Trophoblast cell (in vitro differentiated cells and primary cell): ENCODE data around the gene GRM5.

Source experiments
- DNase-seq, 2 donors: peaks; one replicate each; pipeline ENCODE4 v3.0.0-alpha.2; 2016
- H2AFZ ChIP-seq: 2 replicates; pipeline ENCODE4 v1.6.1; 2013; ENCODE audit warnings: low read length, moderate library complexity, mild to moderate bottlenecking; ENCODE audit not compliant: insufficient read depth, poor library complexity
- H2AK5ac ChIP-seq: 2 replicates; pipeline ENCODE4 v1.6.1; 2013; ENCODE audit warnings: mild to moderate bottlenecking, low read length
- H2BK120ac ChIP-seq: 2 replicates; pipeline ENCODE4 v1.6.1; 2013; ENCODE audit warnings: low read length, mild to moderate bottlenecking, moderate library complexity; ENCODE audit not compliant: insufficient read depth, poor library complexity
- H2BK12ac ChIP-seq: 2 replicates; pipeline ENCODE4 v1.6.1; 2013; ENCODE audit warnings: mild to moderate bottlenecking, low read length, moderate library complexity
- H2BK5ac ChIP-seq: 2 replicates; pipeline ENCODE4 v1.6.1; 2013; ENCODE audit warnings: low read length, low read depth, moderate library complexity, mild to moderate bottlenecking; ENCODE audit not compliant: poor library complexity
- H3K14ac ChIP-seq: 2 replicates; pipeline ENCODE4 v1.6.1; 2013; ENCODE audit warnings: mild to moderate bottlenecking, low read length
- H3K18ac ChIP-seq: 2 replicates; pipeline ENCODE4 v1.6.1; 2013; ENCODE audit warnings: mild to moderate bottlenecking, low read length
- H3K23ac ChIP-seq: 2 replicates; pipeline ENCODE4 v1.6.1; 2013; ENCODE audit warnings: low read length
- H3K27ac ChIP-seq: 2 replicates; pipeline ENCODE4 v1.5.1; 2013; ENCODE audit warnings: low read depth, mild to moderate bottlenecking, inconsistent platforms, low read length, moderate library complexity
- H3K27me3 ChIP-seq: 2 replicates; pipeline ENCODE4 v1.6.1; 2013; ENCODE audit warnings: inconsistent platforms, mild to moderate bottlenecking, low read length, moderate library complexity; ENCODE audit not compliant: insufficient read depth
- H3K36me3 ChIP-seq, 2 experiments: 1 replicate in 1 of 2; 2 replicates in 1 of 2; pipeline ENCODE4 v1.6.1; 2013; ENCODE audit warnings: low read length in 2 of 2, mild to moderate bottlenecking in 2 of 2, moderate library complexity in 1 of 2; ENCODE audit not compliant: insufficient read depth in 2 of 2, control insufficient read depth in 1 of 2
- H3K4ac ChIP-seq: 2 replicates; pipeline ENCODE4 v1.6.1; 2013; ENCODE audit warnings: low read depth, mild to moderate bottlenecking, low read length, moderate library complexity
- H3K4me1 ChIP-seq, 2 experiments: 1 replicate in 1 of 2; 2 replicates in 1 of 2; pipeline ENCODE4 v1.6.1; 2013; ENCODE audit warnings: low read length in 2 of 2, mild to moderate bottlenecking in 2 of 2, moderate library complexity in 1 of 2; ENCODE audit not compliant: insufficient read depth in 2 of 2, control insufficient read depth in 1 of 2
- H3K4me2 ChIP-seq: 2 replicates; pipeline ENCODE4 v1.6.1; 2013; ENCODE audit warnings: inconsistent platforms, mild to moderate bottlenecking, low read length, moderate library complexity
- H3K4me3 ChIP-seq: 2 replicates; pipeline ENCODE4 v1.5.1; 2013; ENCODE audit warnings: mild to moderate bottlenecking, low read depth, low read length, inconsistent platforms
- H3K79me1 ChIP-seq: one replicate; pipeline ENCODE4 v1.6.1; 2013; ENCODE audit warnings: low read length
- H3K79me2 ChIP-seq: 2 replicates; pipeline ENCODE4 v1.6.1; 2013; ENCODE audit warnings: low read length, mild to moderate bottlenecking; ENCODE audit not compliant: control insufficient read depth, insufficient read depth, poor library complexity
- H3K9ac ChIP-seq: 2 replicates; pipeline ENCODE4 v1.6.1; 2013; ENCODE audit warnings: mild to moderate bottlenecking, low read length
- H3K9me3 ChIP-seq: 2 replicates; pipeline ENCODE4 v1.6.1; 2013; ENCODE audit warnings: low read depth, mild to moderate bottlenecking, control low read depth, inconsistent platforms, low read length; ENCODE audit not compliant: insufficient read depth
- H4K12ac ChIP-seq: 2 replicates; pipeline ENCODE4 v1.6.1; 2013; ENCODE audit warnings: low read depth, mild to moderate bottlenecking, low read length, moderate library complexity
- H4K8ac ChIP-seq: 2 replicates; pipeline ENCODE4 v1.6.1; 2013; ENCODE audit warnings: low read depth, mild to moderate bottlenecking, low read length, moderate library complexity
- H4K91ac ChIP-seq: one replicate; pipeline ENCODE4 v1.6.1; 2013; ENCODE audit warnings: low read depth, mild to moderate bottlenecking, low read length, moderate library complexity
- WGBS: extraction: QIAGEN DNeasy Blood & Tissue Kit; methylation state at CpG from one replicate; pipeline ENCODE4 v1.1.7; 2013; ENCODE audit warnings: missing lambda C conversion rate; ENCODE audit not compliant: insufficient read length, insufficient coverage; ENCODE audit errors: extremely low coverage; 5-methylcytosine and 5-hydroxymethylcytosine counted together

The GRM5 gene

GRCh38 chr11:88520391-88520790, 545.4 kb downstream of the GRM5 start:
- no peak overlapping the region for H3K18ac ChIP-seq
- no peak overlapping the region for H2AK5ac ChIP-seq
- no peak overlapping the region for H4K12ac ChIP-seq
- H2BK5ac ChIP-seq: no peak overlapping the region
- no peak overlapping the region for H4K8ac ChIP-seq
- H2BK120ac ChIP-seq: no peak overlapping the region
- no peak overlapping the region for H2AFZ ChIP-seq
- no peak overlapping the region for H3K27ac ChIP-seq
- no peak overlapping the region for H4K91ac ChIP-seq
- H3K4ac ChIP-seq: no peak overlapping the region
- H3K4me1 ChIP-seq: no peaks in the 10 kb centered on the region
- H3K9ac ChIP-seq: no peak overlapping the region
- H3K23ac ChIP-seq: no peak overlapping the region
- no peaks in the 10 kb centered on the region for H3K36me3 ChIP-seq
- no peaks in the 10 kb centered on the region for H3K9me3 ChIP-seq
- no peak overlapping the region for H3K4me2 ChIP-seq
- no peak overlapping the region for H3K4me3 ChIP-seq
- DNase-seq: peak in 1 of 2 donors; percentile 40
- H2BK12ac ChIP-seq: no peak overlapping the region
- no peaks in the 10 kb centered on the region for H3K79me2 ChIP-seq
- no peak overlapping the region for H3K14ac ChIP-seq
- no peaks in the 10 kb centered on the region for H3K27me3 ChIP-seq
- H3K79me1 ChIP-seq: no peaks in the 10 kb centered on the region

- Histone ChIP-seq H3K14ac (no peak overlapping the region), H3K4me3 (no peak overlapping the region), H4K8ac (no peak overlapping the region), H3K9ac (no peak overlapping the region), H3K27ac (no peak overlapping the region), H2AFZ (no peak overlapping the region), H3K23ac (no peak overlapping the region), H4K12ac (no peak overlapping the region), H2BK12ac (no peak overlapping the region), H3K79me1 (no peaks in the 10 kb centered on the region), H2AK5ac (no peak overlapping the region), H3K79me2 (no peaks in the 10 kb centered on the region), H3K4me1 (no peaks in the 10 kb centered on the region), H2BK5ac (no peak overlapping the region), H3K27me3 (no peaks in the 10 kb centered on the region), H3K9me3 (no peaks in the 10 kb centered on the region), H3K4ac (no peak overlapping the region), H2BK120ac (no peak overlapping the region), H4K91ac (no peak overlapping the region), H3K36me3 (no peaks in the 10 kb centered on the region), H3K4me2 (no peak overlapping the region), H3K18ac (no peak overlapping the region)
- WGBS: no CpG with 5 or more reads among the region's 4 CpGs
- DNase-seq: no peak
These were observed 550.8 kb downstream of the GRM5 start for GRCh38 chr11:88515002-88515401.

GRCh38 chr11:88511006-88511405, 554.8 kb downstream of the GRM5 start:
- H3K36me3 ChIP-seq: no peaks in the 10 kb centered on the region
- no peak overlapping the region for H3K27ac ChIP-seq
- H3K4me2 ChIP-seq: no peak overlapping the region
- H4K91ac ChIP-seq: no peak overlapping the region
- H3K79me2 ChIP-seq: no peaks in the 10 kb centered on the region
- peaks cover 22% of the 10 kb centered on the region for H3K27me3 ChIP-seq
- no peaks in the 10 kb centered on the region for H3K79me1 ChIP-seq
- H2AK5ac ChIP-seq: no peak overlapping the region
- H3K4me3 ChIP-seq: no peak overlapping the region
- H3K9ac ChIP-seq: no peak overlapping the region
- H3K23ac ChIP-seq: no peak overlapping the region
- H3K9me3 ChIP-seq: no peaks in the 10 kb centered on the region
- H3K4me1 ChIP-seq: peaks cover 5 to 8% of the 10 kb centered on the region in 2 experiments
- H2AFZ ChIP-seq: no peak overlapping the region
- H3K18ac ChIP-seq: no peak overlapping the region
- no peak for DNase-seq
- no peak overlapping the region for H3K4ac ChIP-seq
- H2BK120ac ChIP-seq: no peak overlapping the region
- H4K12ac ChIP-seq: no peak overlapping the region
- WGBS: no CpG with 5 or more reads among the region's 1 CpG
- H2BK5ac ChIP-seq: no peak overlapping the region
- H2BK12ac ChIP-seq: no peak overlapping the region
- no peak overlapping the region for H3K14ac ChIP-seq
- H4K8ac ChIP-seq: no peak overlapping the region

GRCh38 chr11:88508759-88509581, 556.8 kb downstream of the GRM5 start:
- Histone ChIP-seq H3K18ac (no peak overlapping the region), H2BK120ac (no peak overlapping the region), H3K14ac (no peak overlapping the region), H4K12ac (peak overlapping the region; percentile 16), H3K23ac (no peak overlapping the region), H3K9me3 (no peaks in the 10 kb centered on the region), H3K36me3 (no peaks in the 10 kb centered on the region), H3K27me3 (peaks cover 22% of the 10 kb centered on the region), H4K8ac (no peak overlapping the region), H3K79me1 (no peaks in the 10 kb centered on the region), H3K79me2 (no peaks in the 10 kb centered on the region), H2AK5ac (no peak overlapping the region), H3K9ac (no peak overlapping the region), H3K4me1 (peaks cover 5 to 8% of the 10 kb centered on the region in 2 experiments), H3K27ac (no peak overlapping the region), H3K4ac (no peak overlapping the region), H2BK12ac (no peak overlapping the region), H3K4me3 (peak overlapping the region; percentile 64), H3K4me2 (peak overlapping the region; percentile 66), H2BK5ac (no peak overlapping the region), H4K91ac (no peak overlapping the region), H2AFZ (peak overlapping the region; percentile 84)
- no CpG with 5 or more reads among the region's 84 CpGs for WGBS
- peak in 1 of 2 donors; percentile 17 for DNase-seq
